Measurements from ENCODE around the gene LRFN3.
"Not testable (repeated sequence)": the region's sequence is repeated elsewhere in the genome, so short reads cannot be mapped to it uniquely, and the experiment has no call there.

- TF ChIP-seq SP1 (IDR thresholded peaks at IDR 0.05); ELF4 (IDR thresholded peaks at IDR 0.05); BHLHE40 (IDR thresholded peaks at IDR 0.05; ENCODE audit: borderline replicate concordance); FOXA1 (IDR thresholded peaks at IDR 0.05); L3MBTL2 (conservative IDR thresholded peaks at IDR 0.05); FOXM1 (IDR thresholded peaks at IDR 0.05; ENCODE audit: borderline replicate concordance); ZNF384 (IDR thresholded peaks at IDR 0.05); CTBP1 (IDR thresholded peaks at IDR 0.05; ENCODE audit: borderline replicate concordance); SUZ12 (IDR thresholded peaks at IDR 0.05); LEF1 (IDR thresholded peaks at IDR 0.05; ENCODE audit: borderline replicate concordance); ARNT (IDR thresholded peaks at IDR 0.05); NFRKB (IDR thresholded peaks at IDR 0.05): not testable (repeated sequence)
These were observed 21.2 kb downstream of the LRFN3 start for GRCh38 chr19:35957411-35957810.
